NCI-H774 (cell line): ENCODE results near the gene FBXW11.
"Not testable (repeated sequence)": the region's sequence is repeated elsewhere in the genome, so short reads cannot be mapped to it uniquely, and the experiment has no call there.

Experiments
- DNase-seq: peaks from one replicate; lab custom pipeline; 2025; lab: John Stamatoyannopoulos, UW

FBXW11 gene

DNA sequence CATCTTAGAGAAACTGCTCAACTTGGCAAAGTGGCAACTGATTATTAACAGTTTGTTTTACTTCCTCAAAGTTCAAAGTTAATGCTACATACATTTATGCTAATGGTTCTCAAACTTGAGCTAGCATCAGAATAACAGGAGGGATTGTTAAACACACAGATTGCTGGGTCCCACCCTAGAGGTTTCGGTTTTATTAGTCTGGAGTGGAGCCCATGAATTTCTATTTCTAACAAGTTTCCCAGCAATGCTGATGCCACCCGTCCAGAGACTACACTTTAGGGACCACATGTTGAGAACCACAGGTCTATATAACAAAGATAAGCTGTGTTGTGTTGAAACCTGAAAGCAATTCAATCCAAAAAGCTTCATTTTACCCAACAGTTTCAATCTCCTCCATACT is 95.3 kb downstream of the FBXW11 start:
- DNase-seq, result no peak

DNA sequence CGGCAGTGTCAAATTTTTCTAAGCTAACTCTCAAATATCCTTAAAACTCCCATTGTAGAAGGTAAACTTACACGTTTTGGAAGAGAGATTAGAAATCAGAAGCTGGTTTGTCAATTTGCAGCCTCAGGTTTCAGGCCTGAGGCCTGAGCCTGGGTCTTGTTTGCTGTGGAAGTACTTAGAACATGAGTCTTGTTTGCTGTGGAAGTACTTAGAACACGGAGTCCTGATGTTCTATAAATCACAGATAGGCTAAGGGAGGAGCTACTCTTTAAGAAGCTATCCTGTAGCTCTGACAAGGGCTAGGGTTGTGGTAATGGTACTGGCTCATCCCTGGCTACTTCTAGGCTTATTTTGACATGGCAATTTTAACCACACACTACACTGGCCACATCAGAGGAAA is 97.8 kb downstream of the FBXW11 start:
- no peak for DNase-seq

DNA sequence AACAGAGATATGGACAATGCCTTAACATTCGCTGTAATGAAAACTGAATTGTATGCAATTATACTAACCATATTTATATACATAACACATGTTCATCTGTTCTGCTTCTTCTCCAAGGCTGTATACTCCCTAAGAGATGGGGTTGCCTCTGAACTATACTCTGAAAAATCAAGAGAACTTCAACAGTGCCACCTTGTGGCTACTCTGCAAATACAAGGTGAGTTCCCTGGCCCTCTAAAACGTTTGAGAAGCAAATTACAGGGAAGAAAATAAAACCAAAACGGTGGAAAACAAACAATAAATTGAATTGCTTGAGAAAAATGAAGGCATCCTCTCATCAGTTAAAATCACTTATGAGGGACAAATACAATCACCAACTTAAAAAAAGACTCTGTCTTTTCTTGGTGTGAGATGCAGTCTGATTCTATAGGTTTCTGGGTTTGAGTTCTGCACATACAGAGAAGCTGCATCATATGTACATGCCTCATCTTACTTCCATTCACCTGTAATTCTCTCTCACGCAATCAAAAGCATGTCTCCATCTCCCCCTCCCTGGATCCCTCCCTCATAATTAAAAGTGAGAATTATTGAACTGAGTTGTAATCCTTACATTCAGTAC is 98.6 kb downstream of the FBXW11 start:
- DNase-seq, result peak; percentile 58

DNA sequence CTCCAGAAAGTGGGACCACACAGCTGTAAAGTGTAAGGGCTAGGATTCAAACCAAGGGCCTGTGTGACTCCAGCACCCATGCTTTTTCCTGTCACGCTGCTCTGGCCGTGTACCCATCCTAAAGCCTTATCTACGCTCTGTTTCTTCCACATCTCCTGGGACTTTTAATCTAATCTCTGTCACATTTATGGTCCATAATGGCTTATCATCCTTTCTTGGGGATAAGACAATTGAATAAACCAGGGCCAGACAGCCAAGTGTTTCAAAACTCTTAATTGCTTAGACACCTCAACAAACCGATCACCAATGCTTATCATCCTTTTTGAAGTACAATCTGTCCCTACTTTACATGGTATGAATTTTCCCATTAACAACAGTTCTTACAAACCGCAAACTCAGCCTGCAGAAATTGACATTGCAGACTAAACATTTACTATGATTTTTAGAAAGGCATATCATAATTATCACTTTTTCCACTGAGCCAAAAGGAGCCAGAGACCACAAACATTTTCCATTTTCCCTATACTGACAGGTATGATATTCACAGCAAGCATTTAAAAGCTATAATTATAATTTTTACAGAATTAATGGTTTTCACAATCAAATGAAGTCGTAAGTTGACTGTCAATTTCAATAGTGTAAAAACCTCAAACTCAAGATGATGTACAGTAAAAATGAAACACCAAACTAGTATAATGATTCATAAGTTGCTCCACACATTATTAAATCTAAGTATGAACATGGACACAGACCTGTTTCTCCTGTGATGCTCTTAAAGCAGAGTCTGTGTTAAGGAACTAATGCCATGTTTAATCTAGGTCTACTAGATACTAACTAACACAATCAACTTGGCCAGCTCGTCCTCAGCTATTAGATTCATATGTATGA is 99.5 kb downstream of the FBXW11 start:
- DNase-seq, result no peak

DNA sequence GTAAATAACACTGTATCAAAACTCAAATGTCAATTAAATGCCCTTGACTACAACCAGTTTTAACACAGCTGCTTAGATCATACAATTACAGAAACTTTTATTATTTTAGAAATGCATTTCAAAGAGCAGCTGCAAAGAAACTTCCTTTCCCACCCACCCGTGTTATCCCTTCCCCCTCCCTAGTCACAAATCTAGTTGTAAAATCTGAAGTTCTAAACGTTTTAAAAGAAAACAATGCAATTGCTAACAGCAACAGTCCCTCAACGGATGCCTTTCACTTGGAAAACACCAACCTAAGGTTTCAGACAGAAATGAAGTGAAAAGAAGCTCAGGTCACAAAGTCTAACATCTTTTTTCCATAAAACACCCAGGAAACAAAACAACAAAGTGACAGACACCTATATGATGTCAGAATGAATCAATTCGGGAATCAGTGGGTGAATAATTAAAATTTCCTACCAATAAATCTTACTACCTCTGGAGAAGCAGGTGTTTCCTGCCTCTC is 100.3 kb downstream of the FBXW11 start:
- DNase-seq, result no peak

DNA sequence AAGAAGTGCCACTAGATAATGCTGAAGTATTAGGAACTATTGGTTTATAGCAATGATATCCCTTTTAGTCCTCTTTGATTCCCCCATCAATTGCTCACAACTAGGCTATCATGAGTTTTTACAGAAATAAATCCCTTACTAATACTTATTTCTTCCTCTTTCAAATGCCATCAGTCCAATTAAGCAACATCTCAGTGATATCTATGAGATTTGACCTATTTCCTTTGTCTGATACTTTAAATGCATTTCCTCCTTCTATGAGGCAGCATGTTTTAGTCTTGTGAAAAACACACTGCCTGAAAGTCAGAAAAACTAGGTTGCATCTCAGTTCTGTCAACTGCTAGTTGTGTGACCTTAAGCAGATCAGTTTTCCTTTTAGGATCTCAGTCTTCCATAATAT is 101.6 kb downstream of the FBXW11 start:
- no peak for DNase-seq

DNA sequence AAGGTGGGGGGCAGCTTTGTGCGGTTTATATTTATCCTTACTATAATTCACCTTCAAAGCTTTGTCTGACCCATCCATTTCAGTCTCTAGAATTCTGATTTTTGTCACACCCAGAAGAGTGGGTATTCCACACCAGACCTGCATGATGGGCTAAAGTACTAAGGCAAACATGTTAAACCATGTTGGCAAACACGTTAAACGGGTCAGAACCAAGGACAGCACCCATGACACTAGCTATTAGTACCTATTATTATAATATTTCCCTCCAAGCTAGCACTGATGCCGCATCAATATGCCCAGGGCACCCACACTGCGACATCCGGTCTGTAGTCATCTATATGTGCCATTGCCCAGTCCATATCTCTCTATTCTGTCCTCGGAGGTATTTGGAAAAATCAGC is 104.7 kb downstream of the FBXW11 start:
- no peak for DNase-seq

DNA sequence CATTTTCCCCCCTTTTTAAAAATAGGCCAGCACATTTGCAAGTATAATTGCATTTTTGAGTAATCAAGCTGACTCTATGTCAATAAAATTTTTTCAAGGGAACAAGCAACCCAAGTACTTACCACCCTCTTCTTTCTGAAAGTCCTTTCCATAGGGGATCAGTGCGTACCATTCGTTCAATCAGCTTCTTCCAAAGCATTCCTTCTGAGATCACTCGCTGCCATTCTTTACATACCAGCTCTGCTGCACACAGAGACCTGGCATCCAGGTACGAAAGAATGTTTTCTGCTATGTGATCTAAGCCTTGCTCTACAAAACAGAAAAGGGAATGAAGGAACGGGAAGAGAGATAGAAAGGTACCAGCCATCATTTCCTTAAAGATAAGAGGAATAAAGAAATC is 106.6 kb downstream of the FBXW11 start:
- no peak for DNase-seq

DNA sequence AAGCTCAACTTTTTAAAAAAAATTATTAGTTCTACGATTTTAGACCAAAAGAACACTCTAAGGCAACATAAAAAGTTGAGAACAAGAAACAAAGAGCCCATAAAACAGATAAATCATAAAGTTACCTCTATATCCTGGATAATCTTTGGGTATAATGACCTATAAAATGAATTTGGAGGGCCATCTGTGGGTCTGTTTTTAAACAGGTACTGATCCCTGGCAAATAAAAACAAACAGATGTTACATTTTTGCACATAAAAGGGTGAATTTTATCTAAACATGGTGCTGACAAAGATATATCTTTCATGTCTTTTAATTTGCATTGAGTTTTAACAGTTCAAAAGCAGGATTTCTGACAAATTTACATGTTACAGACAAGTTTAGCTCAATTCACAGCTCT is 107.6 kb downstream of the FBXW11 start:
- no peak for DNase-seq

DNA sequence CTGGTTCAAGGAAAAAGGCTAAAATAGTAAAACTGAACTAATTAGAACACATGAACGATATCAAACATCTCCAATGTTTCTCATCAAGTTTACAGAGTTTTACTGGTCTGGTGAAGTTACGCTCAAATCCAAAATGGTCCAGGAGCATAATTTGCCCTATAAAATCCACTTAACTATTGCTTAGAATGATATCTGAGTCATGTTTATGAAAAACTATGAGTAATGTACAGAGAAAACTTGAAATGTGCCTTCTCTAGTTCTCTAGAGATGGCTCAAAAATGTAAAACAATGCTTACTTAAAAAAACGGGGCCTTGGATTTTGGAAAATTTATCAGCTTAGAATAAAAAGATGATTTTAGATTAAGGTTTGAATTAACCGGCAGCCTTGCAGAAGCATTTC is 108.1 kb downstream of the FBXW11 start:
- no peak for DNase-seq

DNA sequence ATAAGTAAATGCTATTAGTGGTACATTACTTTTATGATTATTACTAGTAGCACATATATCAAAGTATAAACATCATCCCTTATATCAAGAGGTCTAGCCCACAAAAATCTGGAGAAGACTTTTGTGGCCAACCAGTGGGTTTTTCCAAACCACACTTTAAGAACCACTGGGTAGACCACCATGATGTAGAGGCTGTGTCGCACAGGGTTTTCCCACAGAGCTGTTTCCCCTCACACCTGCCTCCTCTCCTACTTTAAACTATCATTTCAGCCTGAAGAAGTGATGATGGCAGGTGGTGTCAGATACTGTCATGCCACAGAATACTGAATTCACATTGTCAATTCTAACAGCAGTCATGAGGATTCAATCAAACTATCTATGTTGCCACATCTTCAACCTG is 109.2 kb downstream of the FBXW11 start:
- DNase-seq, result no peak

DNA sequence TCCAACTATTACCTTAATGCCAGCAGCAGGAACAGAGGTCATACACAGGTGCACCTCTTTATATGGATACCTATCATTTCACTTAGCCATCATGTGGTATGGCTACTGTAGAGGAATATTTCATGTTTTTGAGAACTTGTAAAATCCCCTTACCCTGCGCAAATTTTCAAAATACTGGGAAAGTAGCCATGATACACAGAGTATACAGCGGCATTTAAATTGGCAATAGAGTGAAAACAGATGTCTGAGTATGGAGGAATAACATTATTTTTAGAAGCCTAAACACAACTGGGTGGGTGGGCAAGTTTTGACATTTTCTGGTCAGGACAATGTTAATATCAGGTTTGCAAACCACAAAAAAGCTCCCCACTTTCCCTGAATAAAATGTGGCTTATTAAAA is 111.4 kb downstream of the FBXW11 start:
- DNase-seq, result no peak

DNA sequence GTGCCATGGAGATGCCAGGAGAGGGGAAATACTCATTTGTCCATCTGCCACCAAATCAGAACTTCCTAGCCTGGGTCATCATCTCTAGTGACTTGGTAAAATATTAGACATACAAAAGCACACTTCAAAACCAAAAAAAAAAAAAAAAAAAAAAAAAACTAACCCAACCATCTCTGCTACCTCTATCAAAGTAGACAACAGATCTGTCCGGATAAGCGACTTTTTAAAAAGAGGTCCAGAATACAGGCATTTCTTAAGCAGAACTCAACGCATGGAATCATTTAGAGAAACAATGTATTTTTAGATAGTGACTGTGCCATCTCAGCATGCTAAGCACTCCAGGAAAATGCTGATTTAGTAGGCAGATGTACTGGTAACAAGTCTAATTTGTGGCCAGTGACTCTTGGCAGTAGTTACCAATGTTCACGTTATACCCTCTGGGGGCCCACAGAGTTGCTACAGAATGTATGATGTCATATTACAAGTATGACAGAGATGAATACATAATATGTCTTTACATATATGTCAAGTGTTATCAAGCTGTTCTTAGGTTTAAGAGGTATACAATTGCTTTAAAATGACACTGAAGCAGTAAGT is 113.0 kb downstream of the FBXW11 start:
- DNase-seq, result no peak

DNA sequence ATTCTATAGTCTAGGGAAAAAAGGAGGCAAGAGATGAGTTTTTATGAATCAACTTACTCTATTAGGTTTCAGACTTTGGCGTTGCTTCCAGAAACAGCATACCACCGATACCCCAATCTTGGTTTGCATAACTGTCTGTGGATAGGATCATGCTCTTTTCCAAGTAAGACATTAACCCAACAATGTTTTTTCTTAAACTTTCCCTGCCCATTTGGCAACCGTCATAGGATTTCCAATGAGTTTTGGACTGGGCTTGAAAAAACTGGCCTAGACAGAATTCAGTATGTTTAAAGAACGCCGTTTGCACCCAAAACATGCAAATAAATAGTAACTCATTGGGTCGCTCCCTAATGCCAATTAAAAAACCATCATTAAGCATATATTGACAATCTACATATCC is 114.8 kb downstream of the FBXW11 start:
- DNase-seq, result no peak

DNA sequence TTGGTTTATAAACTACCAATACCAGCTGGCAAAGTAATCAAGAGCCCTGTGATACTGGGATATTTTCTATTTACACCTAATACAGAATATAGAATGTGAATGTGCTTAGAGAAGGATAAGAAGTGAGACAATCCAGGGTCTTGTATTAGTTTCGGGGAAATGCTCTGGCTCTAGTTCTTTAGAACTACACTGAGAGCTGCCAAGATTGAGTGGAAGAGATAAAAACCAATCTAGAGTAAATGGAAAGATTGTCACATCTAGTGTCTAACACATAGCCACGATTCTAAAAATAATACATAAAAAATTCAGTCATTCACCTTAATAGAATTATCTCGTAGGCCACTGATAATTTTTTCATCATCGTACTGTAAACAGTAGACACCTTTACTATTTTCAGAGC is 115.3 kb downstream of the FBXW11 start:
- DNase-seq, result no peak

DNA sequence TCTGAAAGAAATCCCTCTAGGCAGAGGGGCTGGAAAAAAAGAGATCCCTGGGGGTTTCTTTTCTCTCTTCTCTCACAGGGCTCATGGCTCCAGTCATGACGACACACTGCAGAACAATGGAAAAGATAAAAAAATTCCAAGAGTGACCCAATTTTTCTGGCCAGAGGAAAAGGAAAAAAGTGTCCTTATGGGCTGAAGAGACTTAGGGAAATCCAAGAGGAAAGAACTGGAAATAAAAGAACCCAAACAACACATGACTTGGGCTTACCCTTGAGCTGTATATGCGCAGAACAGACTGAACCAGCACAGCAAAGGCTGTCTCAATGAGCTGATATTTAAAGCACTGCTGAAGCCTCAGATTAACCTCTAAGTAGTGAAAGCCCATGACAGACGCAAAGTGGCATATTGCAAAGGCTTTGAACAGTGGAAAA is 118.4 kb downstream of the FBXW11 start:
- DNase-seq, result no peak

DNA sequence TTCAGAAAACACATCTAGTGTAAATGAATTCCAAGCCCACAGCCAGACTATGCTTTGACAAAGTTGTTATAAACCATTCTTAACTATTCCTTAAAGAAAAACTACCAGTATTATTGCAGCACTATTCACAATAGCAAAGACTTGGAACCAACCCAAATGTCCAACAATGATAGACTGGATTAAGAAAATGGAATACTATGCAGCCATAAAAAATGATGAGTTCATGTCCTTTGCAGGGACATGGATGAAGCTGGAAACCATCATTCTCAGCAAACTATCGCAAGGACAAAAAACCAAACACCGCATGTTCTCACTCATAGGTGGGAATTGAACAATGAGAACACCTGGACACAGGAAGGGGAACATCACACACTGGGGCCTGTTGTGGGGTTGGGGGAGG is 120.4 kb downstream of the FBXW11 start:
- DNase-seq, result not testable (repeated sequence)

DNA sequence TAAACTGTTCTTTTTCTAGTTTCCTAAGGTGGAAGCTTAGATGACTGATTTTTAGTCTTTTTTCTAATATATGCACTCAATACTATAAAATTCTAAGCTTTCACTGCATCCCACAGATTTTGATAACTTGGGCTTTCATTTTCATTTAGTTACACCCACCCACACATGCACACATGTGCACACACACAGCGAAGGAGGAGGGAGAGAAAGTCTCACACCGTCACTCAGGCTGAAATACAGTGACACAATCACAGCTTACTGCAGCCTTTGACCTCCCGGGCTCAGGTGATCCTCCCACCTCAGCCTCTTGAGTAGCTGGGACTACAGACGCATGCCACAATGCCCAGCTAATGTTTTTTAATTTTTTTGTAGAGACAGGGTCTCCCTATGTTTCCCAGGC is 124.3 kb downstream of the FBXW11 start:
- no peak for DNase-seq

DNA sequence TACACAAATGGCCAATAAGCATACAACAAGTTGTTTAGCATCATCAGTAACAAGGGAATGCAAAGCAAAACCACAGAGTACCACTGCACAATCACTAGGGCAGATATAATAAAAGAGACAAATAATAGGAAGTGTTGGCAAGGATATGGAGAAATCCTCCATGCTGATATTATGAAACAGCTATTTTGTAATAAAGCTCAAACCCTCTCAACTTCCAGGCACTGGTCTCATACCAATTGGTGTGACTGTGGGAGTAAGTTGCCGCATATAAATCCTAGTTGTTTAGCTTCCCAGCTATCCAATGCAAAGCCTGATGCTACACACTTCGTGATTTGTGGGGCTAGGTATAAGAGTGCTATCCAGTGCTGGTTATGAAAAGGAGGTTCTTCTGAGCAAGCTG is 132.2 kb downstream of the FBXW11 start:
- DNase-seq, result no peak

DNA sequence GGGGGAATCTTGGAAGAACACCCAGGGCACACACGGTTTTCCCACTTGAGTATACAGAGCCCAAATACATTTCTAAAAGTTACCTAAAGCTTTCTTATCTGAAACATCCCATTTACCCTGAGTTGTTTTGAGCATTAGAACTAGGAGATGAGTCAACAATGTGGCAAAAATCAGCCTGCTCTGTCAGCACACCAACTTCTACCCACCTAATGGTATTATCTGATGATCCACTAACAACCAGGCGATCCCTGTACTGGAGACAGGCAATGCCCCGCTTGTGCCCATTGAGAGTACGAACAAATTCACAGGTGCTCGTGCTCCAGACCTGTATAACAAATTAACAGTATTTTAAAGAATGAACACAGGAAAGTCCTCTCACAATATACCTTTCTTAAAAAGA is 133.8 kb downstream of the FBXW11 start:
- DNase-seq, result no peak

DNA sequence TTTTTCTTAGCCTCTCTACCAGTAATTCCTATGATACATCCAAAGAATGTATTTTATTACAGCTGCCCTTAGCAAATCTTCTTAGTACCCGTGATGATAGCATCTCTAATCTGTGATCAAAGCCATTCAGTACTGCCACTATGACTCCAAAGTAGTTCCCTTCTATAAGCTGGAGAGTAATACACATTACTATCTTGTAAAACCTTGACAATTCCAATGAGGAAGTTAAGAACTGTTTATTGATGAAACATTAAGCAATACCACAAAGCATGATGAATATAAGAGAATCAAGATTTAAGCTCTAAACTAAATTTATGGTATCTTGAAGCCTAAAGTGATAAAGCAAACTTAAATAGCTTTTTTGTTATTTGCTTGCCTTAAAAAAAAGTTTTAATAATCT is 134.7 kb downstream of the FBXW11 start:
- DNase-seq, result no peak

DNA sequence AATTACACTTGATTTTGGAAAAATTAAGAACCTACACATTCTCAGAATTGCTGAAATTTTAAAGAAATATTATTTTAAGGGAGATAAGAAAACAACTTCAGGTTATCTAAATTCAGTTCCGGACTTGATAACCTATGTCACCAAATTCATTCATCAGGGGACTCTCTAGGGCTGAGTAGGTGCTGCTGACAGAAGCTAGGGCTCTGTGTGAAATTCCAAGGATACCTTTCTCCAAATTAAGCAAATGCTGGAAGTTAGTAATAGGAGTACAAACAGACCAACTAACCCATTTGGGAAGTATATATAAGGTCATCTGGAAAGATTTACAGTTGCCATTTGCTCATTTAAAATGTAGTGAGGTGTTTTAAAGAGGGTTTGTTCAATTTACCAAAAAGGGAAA is 136.5 kb downstream of the FBXW11 start:
- DNase-seq, result no peak

DNA sequence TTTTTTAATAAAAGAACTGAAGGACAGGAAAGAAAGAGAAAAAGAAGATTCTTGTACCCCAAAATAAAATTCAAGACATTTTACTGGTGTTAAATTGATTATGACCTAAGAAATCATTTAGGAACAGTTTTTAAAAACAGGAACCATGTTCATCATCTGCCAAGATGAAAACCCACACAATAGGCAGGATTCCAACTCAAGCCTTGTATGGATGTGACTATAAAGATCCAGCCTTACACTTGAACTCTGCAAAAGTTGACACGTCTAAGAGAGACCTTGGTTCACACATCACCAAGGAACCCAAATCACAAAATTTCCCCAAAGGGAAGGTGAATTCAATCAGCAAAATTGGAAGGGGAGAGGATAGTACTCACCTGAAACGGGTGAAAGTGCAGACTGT is 138.2 kb downstream of the FBXW11 start:
- no peak for DNase-seq
